Activated CD4-positive, CD25-positive, alpha-beta regulatory T cell treated with anti-CD3 and anti-CD28 coated beads, Interleukin-2, amount 50 U/mL, for 72 hours (primary cell): ENCODE measurements around the gene MMP8.

Source experiments
- DNase-seq: peaks from one replicate; pipeline ENCODE4 v3.0.0; 2021

Gene MMP8

DNA sequence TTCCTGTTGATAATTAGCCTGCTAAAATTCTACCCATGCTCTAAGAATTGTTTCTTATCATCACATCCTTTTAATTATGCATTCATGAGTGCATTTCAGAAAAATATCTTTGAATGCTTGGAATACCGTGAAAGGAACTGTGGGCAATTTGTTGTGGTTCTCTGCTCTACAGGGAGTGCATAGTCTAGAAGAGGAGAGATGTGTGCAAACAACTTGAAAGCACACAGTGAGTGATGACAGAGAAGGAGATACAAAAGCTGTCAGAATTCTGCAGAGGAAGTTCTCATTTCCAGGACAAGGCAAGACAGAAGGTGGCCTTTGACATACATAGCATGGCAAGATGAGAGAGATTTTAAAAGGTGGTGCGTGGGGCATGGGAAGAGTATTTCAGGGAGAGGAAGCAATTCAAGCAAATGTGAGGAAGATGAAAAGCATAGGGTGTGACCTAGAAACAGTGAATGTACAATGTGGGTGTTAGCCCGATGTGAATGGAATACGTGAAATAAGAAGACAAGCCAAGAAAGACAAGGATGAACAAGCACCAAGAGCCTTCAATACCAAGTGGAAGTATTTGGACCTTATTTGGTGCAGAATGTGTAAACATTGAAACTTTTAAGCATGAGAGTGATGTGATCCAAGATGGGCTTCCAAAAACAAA lies 5.0 kb downstream of the MMP8 start:
- no peak for DNase-seq

DNA sequence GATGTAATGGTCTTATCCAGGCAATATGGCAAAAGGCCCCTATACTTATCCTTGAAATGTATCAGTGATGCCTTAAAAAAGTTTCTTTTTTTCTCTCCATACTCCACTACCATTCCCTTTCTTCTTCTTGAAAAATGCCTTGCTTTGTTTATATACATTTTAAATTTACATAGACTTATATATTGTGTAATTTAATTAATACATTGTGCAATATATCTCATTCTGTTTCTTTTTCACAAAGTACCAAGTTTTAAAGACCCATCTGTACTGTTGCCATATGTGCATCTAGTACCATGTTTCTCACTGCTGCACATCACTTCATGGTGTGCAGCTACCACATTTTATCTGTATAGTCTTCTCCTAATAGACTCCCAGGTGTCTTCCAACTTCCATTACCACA lies 7.5 kb downstream of the MMP8 start:
- no peak for DNase-seq

DNA sequence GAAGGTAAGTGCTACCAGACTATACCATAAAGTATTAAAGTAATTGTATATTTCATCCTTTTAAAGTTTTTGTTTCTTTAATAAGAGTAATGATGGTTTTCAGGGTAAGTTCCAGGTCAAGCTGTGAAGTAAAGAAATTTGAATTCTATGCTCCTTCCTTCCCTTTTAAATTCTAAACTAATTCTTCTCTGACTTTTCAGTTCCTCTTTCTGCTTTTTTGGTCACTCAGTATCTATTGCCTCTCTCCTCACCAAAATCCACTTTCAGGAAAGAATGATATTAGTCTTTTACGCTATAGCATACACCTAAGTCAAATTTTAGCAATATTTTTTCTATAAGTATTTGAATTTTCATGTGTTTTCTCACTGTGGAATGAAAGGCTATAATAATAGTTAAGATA lies 8.2 kb downstream of the MMP8 start:
- no peak for DNase-seq

DNA sequence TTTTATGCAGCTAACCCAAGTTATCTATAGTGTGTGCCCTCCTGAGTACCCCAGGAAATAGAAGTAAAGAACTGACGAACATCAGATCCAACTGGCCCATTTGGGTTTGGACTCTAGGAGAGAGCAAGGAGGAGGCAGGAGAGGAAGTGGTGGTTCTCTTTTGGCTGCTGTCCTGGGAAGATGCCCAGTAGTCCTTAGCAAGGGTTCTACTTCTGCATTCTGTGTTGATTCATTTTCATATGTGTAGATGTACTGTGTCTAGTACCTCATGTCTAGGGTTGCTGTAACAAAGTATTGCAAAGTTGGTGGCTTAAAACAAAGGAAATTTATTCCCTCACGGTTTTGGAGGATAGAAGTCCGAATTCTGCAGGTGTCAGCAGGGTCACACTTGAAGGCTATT lies 12.6 kb downstream of the MMP8 start:
- no peak for DNase-seq

DNA sequence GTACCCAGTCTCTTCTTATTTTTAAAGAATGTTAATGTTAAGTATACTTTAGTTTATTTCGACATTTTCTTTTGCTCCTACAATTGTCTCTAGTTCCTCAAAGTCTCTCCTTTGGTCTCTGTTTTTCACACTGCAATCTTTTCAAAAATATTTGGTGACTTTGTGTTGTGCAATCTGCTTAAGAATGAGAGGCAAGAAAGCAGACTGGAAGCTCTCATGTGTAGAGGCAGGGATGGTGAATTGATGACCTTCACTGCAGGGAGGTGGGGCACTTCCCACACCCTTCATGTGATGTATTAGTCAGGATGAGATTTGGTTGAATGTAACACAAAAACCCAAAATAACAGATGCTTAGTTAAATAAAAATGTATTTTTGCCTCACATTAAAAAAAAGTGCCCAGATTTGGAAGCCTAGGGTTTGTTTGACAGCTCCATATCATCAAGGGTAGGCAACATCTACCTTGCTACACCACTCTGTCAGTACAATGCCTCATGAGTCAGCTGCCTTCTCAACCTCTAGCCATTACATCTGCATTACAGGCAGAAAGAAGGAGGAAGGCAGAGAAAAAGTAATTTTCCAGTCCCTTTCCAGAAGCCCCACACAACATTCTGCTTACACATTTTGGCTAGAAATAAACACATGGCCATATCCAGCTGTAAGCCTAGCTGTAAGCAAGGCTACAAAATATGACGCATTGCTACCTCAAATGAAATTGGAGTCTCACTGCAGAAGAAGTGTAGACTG lies 15.4 kb downstream of the MMP8 start:
- no peak for DNase-seq

DNA sequence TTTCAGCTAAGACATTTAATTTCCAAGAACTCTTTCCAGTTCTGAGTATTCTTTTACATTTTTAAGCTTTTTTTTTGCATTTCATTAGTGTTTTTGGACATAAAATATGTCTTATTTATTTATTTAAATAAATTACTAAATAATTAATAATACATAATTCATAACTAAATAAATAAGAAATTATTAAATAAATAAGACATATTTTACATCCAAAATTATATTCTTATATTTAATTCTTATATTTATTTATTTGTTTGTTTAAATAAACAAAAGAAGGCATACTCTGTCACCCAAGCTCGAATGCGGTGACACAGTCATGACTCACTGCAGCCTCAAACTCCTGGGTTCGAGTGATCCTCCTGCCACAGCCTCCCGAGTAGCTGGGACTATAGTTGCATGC lies 16.1 kb downstream of the MMP8 start:
- no peak for DNase-seq

DNA sequence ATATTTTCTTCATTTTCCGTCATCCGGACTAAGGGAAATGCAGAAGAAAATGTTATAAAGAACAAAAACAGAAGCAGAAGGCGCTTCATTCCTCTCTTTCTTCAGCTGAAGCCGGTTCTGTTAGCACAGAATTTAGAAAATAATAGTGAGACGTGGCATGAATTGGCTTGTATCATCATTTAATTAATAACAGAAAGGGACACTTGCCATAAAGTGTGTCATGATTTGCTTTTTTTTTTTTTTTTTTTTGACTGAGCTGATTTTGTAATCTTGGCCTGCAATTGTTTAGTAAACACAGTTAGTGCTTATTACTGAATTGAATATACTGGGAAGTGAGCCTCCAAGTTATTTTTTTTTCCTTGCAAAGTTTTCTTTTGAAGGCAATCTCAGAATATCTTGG lies 19.1 kb downstream of the MMP8 start, which contains the start of gene MMP27:
Gene MMP27 (minus strand): TSS at position 144 of the 400 bp plus-strand sequence. CDS start 55 bp downstream, at position 89.
- no peak for DNase-seq

DNA sequence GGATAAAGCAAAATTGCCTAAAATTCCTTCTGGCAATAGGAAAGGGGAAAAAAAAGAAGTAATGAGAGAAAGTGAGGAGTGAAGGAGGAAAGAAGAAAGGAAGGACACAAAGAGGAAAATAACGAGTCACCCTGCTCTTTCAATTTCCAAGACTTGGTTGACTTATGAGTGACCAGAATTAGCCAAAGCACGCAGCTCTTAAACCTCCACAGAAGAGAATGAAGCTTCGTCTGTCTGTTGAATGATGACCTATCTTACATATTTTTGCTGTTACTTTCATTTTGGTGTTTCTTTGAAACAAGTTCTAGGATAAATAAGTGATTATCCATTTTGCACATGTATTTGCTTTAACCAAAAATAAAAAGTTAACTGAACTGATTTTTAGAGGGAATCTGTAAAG lies 19.9 kb downstream of the MMP8 start:
- no peak for DNase-seq

DNA sequence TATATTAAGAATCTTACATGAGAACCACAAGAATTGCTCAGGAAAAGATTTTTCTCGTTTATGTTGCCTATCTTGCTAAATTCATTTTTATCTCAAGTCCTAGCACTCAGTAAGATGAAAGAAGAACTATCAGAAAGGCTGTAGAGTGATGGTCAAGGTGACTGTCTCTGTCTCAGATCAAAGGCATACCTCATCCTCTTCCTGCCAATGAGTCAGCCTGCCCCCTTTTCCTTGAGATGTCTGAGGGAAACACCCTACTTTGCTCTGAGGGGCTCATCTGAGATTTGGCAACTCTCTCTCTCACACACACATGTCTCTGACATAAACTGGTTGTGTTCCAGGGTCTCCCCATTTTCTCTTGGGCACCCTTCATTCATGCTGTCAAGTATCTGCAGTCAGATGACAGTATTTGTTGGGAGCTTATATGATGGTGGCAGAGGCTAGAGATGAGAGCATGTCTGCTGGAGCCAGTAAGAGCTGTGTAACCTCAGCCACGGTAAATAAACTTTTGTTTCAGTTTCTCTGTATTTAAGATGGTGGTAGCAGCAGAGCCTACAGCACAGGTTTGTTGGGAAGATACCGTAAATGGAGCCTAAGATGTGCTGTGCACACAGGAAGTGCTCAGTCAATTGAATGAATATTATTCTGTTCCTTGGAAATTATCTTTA lies 20.8 kb downstream of the MMP8 start:
- no peak for DNase-seq

DNA sequence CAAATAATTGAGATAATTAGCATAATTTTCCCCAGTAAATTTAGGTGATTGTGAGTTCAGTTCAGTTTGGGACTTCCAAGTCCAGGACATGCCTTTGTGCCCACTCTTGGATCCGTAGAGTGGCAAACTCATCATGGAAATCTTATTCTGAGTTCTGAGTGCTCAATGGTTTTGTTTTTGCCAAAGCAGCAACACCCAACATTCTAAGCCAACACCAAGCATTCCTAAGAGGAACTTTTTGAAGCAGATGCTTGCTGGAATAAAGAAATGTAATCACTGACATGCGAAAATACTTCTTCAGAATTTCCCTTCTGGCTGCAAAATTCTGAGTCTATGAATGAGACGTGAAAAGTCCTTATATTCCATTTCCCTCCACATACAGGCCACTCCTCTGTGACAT lies 29.6 kb downstream of the MMP8 start:
- no peak for DNase-seq

DNA sequence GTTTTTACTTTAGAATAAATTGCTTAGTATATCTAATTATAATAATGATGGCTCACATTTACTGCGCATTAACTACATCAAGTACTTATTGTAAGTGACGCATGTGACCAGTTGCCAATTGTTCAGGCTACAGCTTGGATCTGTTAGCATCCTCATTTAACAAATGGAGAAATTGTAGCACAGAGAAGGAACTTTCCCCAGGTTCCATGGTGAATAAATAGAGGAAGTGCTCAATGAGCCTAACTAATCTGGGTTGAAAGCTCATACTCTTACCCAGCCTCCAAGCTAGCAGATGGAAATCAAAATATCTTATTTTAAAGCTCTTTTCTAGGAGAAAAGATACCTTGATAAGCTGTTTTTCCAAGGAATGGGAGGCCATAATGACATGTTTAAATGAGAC lies 39.0 kb downstream of the MMP8 start:
- no peak for DNase-seq

DNA sequence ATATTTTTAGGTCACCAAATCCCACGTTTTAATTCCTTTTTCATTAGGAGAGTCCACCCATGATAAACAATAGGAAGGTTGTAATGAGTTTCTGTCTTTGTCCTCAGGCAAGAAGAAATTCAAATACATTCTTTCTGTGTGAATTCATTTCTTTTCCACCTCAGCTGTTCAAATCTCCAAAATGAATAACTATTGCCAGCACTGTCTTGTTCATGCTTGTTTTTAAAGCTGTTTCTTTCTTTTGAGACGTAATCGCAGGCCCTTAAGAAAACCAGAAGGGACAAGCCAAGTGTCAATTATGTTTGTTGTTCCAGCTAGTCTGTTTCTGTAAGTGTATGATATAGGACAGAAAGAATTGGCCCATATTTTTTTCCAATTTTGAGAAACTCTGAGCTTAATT lies 39.4 kb downstream of the MMP8 start:
- no peak for DNase-seq

DNA sequence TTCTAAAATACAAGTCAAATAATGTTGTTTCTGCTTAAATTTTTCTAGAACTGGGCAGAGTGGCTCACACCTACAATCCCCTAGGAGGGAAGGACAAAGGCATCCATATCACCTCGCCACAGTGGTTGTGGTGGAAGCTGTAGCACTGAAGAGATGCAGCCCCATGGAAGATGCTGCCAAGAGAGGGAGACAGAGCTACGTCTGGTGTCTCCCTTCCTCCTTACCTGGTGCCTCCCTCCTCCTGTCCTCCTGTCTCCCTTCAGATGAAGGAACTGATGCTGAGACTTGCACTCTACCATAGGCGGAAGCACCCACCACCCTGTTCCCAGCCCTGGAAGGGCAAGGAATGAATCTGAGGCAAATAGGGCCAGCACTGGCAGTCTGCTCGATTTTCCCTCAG lies 41.5 kb downstream of the MMP8 start:
- no peak for DNase-seq

DNA sequence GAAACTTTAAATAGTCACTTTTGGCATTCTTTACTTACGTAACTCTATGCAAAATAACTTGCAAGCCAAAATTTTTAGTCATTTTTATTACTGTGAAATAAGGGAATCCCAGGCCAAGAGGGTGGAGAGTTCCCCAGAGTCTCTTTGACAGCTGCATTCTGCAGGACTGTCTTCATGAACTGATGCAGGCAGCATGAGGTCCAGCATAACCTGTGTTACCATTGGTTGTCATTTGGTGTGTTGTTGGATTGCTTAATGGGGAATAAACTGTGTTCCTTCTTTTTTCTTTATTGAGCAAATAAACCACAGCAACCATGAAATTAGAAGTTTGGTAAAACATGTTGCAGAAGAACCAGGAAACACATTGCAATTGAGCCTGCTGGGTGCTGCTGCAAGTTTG lies 43.8 kb downstream of the MMP8 start:
- DNase-seq = no peak

DNA sequence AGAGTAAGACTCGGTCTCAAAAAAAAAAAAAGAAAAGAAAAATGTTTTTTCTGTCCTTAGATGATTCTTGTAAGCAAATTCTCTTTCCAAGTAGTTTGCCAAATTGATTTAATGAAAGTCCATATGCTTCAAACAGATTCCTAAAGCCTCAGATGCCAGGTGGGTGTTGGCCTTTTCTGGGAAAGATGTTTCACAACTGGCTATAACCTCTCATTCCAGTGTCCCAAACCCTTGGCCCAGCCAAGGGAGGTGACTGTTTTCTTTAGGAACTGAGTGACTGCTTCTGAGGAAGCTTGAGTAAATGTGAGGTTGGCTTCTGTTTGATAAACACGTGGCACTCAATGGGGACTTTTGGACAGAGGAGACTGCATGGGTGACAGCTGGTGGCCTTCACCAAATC lies 46.7 kb downstream of the MMP8 start:
- DNase-seq = no peak

DNA sequence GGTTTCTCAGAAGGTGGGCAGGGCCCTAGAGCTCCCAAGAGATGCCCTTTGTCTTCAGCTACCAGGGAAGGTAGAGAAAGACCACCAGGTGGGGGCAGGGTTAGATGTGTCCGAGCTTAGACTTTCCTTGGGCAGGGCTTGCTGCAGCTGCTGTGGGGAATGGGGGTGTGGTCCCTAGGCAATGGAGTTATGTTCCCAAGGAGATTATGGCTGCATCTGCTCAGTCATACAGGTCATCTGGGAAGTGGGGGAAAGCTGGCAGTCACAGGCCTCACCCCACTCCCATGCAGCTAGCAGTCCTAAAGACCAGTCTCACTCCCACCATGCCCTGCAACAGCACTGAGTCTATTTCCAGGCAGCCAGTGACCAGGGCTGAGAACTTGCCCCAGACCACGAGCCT lies 48.7 kb downstream of the MMP8 start:
- no peak for DNase-seq

DNA sequence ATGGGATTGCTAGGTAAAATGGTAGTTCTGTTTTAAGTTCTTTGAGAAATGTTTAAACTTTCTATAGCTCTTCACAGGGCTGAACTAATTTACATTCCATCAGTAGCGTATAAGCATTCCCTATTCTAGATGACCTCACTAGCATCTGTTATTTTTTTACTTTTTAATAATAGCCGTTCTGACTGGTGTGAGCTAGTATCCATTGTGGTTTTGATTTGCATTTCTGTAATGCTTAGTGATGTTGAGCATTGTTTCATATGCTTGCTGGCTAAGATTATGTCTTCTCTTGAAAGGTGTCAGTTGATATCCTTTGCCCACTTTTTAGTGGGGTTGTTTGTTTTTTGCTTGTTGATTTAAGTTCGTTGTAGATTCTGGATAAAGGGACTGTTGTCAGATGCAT lies 55.1 kb downstream of the MMP8 start:
- DNase-seq = no peak

DNA sequence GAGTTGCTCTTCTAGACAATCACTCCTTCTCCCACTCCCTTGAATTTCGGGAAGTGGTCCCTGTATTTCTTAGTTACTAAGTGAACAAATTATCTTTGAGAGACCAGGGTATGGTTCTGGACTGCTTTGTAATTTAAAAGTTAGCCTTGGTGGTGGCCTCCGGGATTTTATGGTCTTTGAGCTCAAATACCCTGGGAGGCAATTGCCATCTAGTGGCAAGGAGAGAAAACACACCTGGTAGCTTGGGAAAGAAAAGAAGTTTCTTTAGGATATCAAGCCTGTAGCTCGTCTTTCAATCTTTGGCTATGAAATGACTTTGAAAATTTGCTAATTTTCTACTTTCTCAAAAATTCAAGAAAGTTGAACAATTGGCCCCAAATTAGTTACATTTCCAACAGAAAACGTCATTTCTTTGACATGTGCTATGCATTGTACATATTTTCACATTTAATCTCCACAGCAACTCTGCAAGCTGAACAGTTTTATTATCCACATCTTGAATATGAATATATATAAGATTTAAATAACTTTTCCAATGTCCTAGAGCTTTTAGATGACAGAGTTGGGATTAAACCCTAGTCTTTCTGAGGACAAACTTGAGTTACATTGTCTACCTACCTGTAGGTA lies 58.3 kb downstream of the MMP8 start:
- no peak for DNase-seq

DNA sequence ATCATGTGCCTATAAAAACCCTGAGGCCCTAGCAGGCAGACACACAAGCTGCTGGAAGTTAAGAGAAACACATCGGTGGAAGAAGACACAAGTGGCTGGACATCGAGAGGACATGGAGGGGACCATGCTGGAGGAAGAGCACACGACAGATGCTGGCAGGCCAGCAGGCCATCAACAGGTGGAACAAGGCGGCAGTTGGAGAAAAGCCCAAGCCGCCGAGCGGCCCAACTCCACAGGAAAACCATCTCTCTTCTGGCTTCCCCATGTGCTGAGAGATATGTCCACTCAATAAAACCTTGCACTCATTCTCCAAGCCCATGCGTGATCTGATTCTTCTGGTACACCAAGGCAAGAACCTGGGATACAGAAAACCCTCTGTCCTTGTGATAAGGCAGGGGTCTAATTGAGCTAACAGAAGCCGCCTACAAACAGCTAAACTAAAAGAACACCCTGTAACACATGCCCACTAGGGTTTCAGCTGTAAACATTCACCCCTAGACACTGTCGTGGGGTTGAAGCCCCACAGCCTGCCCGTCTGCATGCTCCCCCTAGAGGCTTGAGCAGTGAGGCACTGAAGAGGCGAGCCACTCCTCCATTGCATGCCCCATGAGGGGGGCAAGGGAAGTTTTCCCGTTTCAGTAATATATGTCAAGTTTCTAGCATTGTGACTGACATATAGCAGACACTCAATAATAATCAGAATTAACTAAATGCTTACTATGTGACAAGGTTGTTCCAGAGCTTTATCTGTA lies 60.6 kb downstream of the MMP8 start:
- DNase-seq = no peak

DNA sequence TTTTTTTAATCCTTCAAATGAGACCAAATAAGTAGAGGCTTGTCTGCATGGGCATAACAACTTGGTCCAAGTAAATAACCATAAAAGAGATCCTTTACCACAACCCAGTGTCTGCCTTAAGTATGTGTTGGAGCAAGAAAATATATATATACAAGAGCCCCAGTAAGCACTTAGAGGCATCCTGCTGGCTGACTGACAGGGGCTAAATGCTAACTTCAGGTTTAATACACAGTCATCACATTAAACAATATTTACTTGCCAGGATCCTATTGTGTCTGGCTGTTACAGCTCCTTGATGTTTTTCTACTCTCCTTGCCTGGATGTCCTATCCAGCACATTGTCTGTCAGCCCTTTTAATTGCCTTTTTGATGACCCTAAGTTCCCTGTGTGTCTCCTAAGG lies 62.1 kb downstream of the MMP8 start:
- DNase-seq = no peak
